ENCODE measurements around the gene DACT1.
A peak's percentile ranks its signal among the peaks of the same experiment; 100 is the strongest.

The DACT1 gene

DNA sequence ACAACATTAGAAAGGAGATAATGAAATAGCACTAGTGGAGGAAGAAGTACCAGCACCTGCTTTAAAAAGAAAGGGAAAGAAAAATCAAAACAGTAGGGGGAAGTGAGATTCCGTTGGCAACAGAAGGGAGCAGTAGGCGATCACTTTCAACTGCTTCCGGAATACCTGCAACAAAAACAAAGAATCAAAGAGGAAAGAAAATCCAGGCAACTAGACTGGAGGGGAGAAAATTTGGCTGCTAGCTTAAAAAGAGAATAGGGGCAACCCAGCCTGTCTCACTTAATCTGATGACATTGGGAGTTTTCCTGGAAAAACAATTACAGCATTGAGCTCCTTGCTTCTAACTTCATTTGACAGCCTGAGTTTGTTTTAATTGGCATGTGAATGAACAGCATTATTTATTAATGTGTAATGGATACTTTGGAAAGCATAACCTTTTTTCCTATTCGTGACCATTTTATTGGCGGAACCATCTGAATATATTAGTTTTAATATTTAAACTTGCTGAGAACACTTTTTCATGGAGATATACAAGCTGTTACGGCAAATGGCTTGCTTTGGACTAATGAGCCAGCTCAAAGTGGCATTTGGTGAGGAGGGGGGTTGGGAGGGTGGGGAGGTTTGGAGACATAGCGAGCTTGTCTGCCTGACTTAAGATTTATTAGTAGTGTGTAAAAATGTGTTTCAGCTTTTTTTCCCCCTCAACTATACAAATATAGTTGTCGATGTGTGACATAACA is 2.5 kb upstream of the DACT1 start:
- DNase-seq (ENCODE audit: low read depth in 1 of 2, low spot score in 1 of 2): no peak

GRCh38 chr14:58636129-58636528 is 1.6 kb upstream of the DACT1 start:
- no peak for DNase-seq (ENCODE audit: low read depth in 1 of 2, low spot score in 1 of 2)

GRCh38 chr14:58637040-58637390 is 747 bp upstream of the DACT1 start:
- DNase-seq (ENCODE audit: low read depth in 1 of 2, low spot score in 1 of 2): peak in 1 of 2 donors; percentile 26

GRCh38 chr14:58638231-58639197 is 752 bp downstream of the DACT1 start:
- DNase-seq (ENCODE audit: low read depth in 1 of 2, low spot score in 1 of 2): peak in 1 of 2 donors; percentile 13

DNA sequence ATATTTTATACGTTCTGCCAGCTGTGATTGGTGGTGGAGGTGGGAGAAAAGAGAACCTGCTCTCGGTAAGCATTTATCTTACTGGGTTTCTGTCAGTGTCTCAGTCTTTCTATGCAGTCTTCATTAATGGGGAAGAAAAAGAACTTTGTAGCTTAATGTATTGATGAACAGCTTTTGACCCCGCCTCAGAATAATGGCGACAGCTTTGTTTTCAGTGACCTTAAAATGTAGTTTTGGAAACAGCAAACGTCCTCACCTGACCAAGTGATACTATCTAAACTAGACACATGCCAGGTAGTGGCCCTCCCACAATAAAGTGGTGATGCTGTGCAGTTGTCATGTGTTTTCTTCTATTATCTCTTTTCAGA is 1.4 kb downstream of the DACT1 start:
- no peak for DNase-seq (ENCODE audit: low read depth in 1 of 2, low spot score in 1 of 2)

DNA sequence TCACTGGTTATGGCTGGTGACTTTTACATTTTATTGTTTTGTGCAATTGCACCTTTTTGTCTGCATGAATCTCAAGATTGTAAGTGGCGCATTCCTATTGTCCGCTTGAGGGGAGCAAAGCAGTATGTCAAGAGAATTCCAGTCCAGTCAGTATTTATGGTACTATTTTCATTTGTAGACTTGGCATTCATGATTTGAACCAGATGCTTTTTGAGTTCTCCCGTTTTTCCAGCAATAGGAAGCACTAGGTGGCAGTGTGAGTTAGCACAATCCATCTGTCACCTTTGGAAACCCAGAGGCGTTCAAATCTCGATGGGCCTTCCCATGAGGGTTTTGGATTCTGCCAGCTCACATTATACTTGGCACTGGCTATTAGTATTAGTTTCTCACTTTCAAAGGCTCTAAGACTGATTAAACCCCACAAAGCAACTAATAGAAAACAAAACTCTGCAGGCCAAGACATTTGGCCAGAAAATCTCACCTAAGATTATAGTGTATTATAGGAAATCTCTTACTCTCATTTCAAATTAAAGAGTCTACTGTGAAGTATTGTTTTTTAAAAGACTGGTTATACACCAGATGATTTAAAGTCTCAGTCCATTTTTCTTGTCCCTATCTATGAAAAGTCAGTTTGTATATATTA is 2.2 kb downstream of the DACT1 start:
- no peak for DNase-seq (ENCODE audit: low read depth in 1 of 2, low spot score in 1 of 2)

- no peak for DNase-seq (ENCODE audit: low read depth in 1 of 2, low spot score in 1 of 2)
Measured at GRCh38 chr14:58640959-58641358, 3.2 kb downstream of the DACT1 start.

DNA sequence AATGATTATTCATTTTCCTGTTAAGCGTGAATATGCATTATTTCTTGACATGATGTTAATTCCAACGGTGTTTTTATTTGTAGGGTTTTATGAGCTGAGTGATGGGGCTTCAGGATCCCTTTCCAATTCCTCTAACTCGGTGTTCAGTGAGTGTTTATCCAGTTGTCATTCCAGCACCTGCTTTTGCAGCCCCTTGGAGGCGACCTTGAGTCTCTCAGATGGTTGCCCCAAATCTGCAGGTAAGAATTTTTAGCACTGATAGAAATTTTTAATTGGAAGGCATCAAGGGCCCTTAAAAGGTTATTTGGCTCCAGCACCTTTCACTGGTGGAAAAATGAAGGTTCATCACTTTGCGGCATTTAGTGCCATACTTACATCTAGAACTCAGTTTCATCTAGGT is 3.7 kb downstream of the DACT1 start:
- DNase-seq (ENCODE audit: low read depth in 1 of 2, low spot score in 1 of 2): no peak

DNA sequence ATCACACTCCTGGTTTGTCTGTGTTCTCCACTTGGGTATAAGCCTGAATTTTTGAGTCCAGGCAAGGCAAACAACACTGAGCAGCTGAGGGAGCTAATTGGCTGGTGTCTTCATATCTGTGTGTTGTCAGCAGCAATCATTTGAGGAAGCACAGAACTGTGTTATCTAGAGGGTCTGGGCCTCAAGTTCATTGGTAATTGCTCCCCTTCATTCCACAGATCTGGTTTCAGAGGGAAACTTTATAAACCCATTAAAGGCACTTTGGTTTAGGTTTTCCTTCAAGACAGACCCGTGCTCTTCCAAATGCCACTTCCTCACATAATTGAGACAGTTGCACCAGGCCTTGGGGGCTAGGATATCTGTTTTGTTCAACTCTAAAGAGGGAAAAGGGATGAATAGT is 5.6 kb downstream of the DACT1 start:
- no peak for DNase-seq (ENCODE audit: low read depth in 1 of 2, low spot score in 1 of 2)

GRCh38 chr14:58645641-58646040 is 7.9 kb downstream of the DACT1 start:
- DNase-seq (ENCODE audit: low read depth in 1 of 2, low spot score in 1 of 2): no peak

- no peak for DNase-seq (ENCODE audit: low read depth in 1 of 2, low spot score in 1 of 2)
Measured at GRCh38 chr14:58646479-58646878, 8.7 kb downstream of the DACT1 start.

GRCh38 chr14:58647777-58648176 is 10.0 kb downstream of the DACT1 start:
- DNase-seq (ENCODE audit: low read depth in 1 of 2, low spot score in 1 of 2): no peak

DNA sequence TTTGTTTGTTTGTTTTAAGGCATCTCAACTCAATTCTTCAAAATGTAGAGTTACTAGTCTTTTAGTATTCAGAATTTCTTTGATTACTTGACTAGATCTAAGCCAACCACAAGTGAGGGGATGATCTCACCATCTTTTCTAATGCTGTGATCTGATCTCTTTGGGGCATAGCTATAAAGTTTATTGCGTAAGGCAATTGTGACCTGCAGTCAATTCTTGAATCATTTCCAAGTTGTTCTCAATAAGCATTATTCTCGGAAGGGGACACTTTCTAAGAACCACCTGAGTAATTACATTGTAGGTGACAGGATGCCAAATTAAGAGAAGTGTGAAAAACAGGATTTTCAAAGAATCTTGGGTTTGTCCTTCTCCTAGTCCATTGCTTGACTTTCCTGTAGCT is 13.1 kb downstream of the DACT1 start:
- no peak for DNase-seq (ENCODE audit: low read depth in 1 of 2, low spot score in 1 of 2)

GRCh38 chr14:58656671-58657411 is 19.1 kb downstream of the DACT1 start:
- no peak for DNase-seq (ENCODE audit: low read depth in 1 of 2, low spot score in 1 of 2)

DNA sequence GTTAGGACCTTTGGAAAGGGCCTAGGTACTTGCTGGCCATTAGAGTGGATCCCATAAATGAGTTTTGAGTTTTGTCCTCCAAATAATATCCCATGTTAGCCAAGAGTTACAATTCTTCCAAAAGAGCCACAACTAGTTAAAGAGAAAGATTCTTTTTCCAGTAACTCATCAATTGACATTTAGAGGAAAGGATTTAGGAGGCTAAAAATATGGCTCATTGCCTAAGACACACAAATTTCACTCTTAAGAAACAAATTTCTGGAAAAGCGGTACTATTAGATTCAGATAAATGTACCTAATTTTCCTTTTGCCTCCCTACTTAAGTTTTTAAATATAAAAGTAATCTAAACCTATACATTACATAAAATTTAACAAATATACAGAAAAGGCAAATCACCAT is 21.3 kb downstream of the DACT1 start:
- DNase-seq (ENCODE audit: low read depth in 1 of 2, low spot score in 1 of 2): no peak

DNA sequence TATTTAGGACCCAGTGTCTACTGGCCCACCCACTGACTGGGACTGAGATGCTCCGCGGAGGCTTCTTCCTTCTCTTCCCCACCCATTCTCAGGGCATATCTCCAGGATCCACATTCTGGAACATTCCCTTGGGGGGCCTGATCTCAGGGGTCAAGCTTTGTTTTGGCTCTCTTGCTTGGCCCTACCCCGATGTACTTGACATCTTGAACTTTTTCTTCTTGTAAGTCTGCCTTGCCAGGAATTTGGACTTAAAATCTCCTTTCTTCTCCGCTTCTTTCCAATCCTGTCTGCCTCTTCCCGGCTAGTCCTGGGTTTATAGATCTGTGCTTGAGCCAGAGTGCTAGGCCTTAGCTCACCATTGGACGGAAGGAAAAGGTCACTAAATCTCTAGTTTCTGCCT is 22.1 kb downstream of the DACT1 start:
- no peak for DNase-seq (ENCODE audit: low read depth in 1 of 2, low spot score in 1 of 2)

GRCh38 chr14:58660407-58660806 is 22.6 kb downstream of the DACT1 start:
- DNase-seq (ENCODE audit: low read depth in 1 of 2, low spot score in 1 of 2): no peak

DNA sequence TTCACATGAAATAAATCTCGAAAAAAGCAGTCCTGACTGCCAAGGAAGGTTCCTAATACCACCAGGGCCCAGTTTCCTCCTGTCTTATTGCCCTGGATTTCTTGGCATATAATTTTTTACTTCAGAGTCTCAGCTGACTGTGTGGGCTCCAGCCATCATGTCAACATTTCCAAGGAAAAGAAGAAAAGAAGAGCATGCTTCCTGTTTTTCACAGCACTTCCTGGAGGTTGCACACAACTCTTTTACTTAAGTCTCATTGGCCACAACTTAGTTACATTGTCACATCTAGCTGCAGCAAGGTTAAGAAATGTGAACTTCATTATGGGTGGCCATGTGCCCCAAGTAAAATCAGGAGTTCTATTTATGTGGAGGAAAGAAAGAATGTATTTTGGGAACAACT is 24.3 kb downstream of the DACT1 start:
- DNase-seq (ENCODE audit: low read depth in 1 of 2, low spot score in 1 of 2): no peak

DNA sequence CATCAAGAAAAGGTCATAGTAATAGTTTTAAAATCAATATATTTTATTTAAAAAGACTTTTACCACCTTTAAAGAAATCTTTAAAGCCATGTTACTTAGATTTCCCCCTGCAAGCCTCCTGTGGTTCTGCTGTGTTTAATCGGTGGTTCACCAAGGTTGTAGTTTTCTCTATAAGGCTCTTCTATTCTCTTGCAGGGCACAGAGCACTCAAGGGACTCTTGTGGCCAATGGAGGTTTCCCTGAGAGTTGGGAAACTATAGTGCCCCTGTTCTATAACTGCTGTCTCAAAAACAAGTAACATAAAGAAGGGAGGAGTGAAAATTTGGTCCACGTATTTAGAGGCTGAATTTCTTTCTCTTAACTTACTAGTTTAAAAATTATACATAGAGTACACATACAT is 25.0 kb downstream of the DACT1 start:
- DNase-seq (ENCODE audit: low read depth in 1 of 2, low spot score in 1 of 2): no peak

DNA sequence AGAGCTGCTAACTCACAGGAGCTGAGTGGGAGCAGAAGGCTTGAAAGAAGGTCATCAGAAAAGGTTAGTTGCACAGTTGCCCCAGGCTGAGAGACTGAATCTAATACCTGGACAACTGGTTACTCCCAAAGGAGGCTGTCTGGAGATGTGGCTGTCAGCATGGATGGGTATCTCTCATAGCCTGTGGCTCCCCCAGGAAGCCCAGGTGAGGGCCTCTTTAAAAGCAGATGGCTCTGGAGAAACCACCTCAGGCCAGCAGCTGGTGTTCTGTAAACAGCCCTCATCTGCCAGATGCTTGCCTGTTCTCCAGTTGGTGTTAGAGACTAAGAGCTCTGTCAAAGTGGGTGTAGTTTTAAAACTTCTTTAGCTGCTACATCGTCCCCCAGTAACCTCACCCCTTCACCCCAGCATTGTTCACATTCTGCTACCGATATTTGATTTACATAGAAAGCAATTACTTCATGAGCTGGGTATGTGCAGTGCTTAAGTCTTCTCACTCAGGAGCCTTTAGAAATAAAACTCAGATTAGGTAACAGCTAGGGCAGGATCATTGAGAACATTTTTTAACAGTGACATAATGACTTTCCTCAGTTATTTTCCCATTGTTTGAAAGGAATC is 25.8 kb downstream of the DACT1 start:
- no peak for DNase-seq (ENCODE audit: low read depth in 1 of 2, low spot score in 1 of 2)

Measured in stimulated activated CD4-positive, alpha-beta T cell treated with anti-CD3 and anti-CD28 coated beads, Interleukin-15, amount 100 ng/mL, for 1 hour (primary cell).